Testis (tissue), 5 donors: ENCODE results near the gene CTDSPL2. TPM values are rescaled to one million over a fixed set of nuclear protein-coding genes. Genes with fewer than 3 reads are reported as not detected.

ENCODE experiments used
- DNase-seq: peaks from one replicate; pipeline ENCODE4 v3.0.0-alpha.2; 2019
- H3K27ac ChIP-seq, 2 donors: fragments of 200-600 bp; sonication (generic); one replicate each; pipeline ENCODE4 v1.5.1; 2019
- H3K27me3 ChIP-seq: fragments of 200-600 bp; sonication (generic); one replicate; pipeline ENCODE4 v1.5.1; 2019
- H3K36me3 ChIP-seq: fragments of 200-600 bp; sonication (generic); one replicate; pipeline ENCODE4 v1.5.1; 2017; ENCODE audit warnings: low read depth; ENCODE audit errors: missing control alignments
- H3K4me1 ChIP-seq: fragments of 200-600 bp; sonication (generic); one replicate; pipeline ENCODE4 v1.5.1; 2019
- H3K4me3 ChIP-seq, 2 donors: fragments of 200-600 bp; sonication (generic); one replicate each; pipeline ENCODE4 v1.5.1; 2017 to 2019
- H3K9me3 ChIP-seq: fragments of 200-600 bp; sonication (generic); one replicate; pipeline ENCODE4 v1.5.1; 2017
- CTCF ChIP-seq, 3 experiments: fragments of 450-650 bp in 2 of 3; fragments of 200-600 bp in 1 of 3; sonication (generic) in 1 of 3; IDR thresholded peaks; one replicate each; pipeline ENCODE4 v1.5.1; 2016 to 2019; ENCODE audit warnings: antibody characterized with exemption in 3 of 3, mild to moderate bottlenecking in 2 of 3, moderate library complexity in 1 of 3
- POLR2A ChIP-seq: fragments of 450-650 bp; IDR thresholded peaks from one replicate; pipeline ENCODE4 v1.6.1; 2017; ENCODE audit warnings: antibody characterized with exemption, mild to moderate bottlenecking, moderate library complexity
- whole genome bisulfite sequencing, 2 donors: methylation state at CpG; one replicate each; pipeline ENCODE4 v1.1.5; 2018; 5-methylcytosine and 5-hydroxymethylcytosine counted together
- intact Hi-C: fragments of 100-400 bp; cut with DNase I; formaldehyde crosslinking; loops from one replicate; pipeline ENCODE4 v1.15.1; 2023; ENCODE audit warnings: low total_unique reads
- long read RNA-seq, 2 donors: transcript quantifications; one replicate each; lab custom pipeline, GENCODE V29; 2026
- polyA plus RNA-seq: library from polyadenylated mRNA; stranded (reverse); fragments of 350-450 nt; fragmentation: Illumina TruSeq; extraction: RNeasy Lipid Tissue Mini Kit (QIAGEN cat#74804); gene quantifications from one replicate; pipeline ENCODE4 v1.2.3, GENCODE V29; 2014; ENCODE audit warnings: low read depth, low replicate concordance; ENCODE audit not compliant: insufficient read depth
- total RNA-seq, 2 donors: library from RNA; depleted of rRNA; stranded (reverse); fragments of >200 nt; gene quantifications; one replicate each; pipeline ENCODE4 v1.2.3, GENCODE V29; 2016

Gene CTDSPL2
- total RNA-seq, result 10 to 100 TPM; 68.9 to 71.2 TPM
- polyA plus RNA-seq, result 27.7 TPM
- long read RNA-seq, donor 1, full-length matches to known transcripts, result 5 of 29 reads
- long read RNA-seq, donor 1, partial matches to known transcripts, result 24 of 29 reads
- long read RNA-seq, donor 1, other reads (novel, unspliced or antisense), result 0 of 29 reads
- long read RNA-seq, donor 2, full-length matches to known transcripts, result 6 of 6 reads
- long read RNA-seq, donor 2, partial matches to known transcripts, result 0 of 6 reads
- long read RNA-seq, donor 2, other reads (novel, unspliced or antisense), result 0 of 6 reads

- peak; percentile 99 for DNase-seq
- TF ChIP-seq CTCF (IDR thresholded peaks at IDR 0.05) (peak in 2 of 3 experiments; percentile 15 to 34), POLR2A (no peak)
- WGBS, 2 donors, result 1% methylated on average over 37 to 53 of the region's 53 CpGs
- intact Hi-C loops, result no loop called here
- Histone ChIP-seq H3K9me3 (no peaks in the 10 kb centered on the region), H3K4me3 (peak within 1 kb of the TSS; percentile 89 to 99), H3K4me1 (peaks cover 13% of the 10 kb centered on the region), H3K36me3 (no peaks in the 10 kb centered on the region), H3K27ac (peak within 1 kb of the TSS; percentile 92 to 99), H3K27me3 (no peaks in the 10 kb centered on the region)
Measured at GRCh38 chr15:44426975-44427755, at the start of gene CTDSPL2. Gene CTDSPL2 (plus strand): TSS chr15:44427629. CDS start chr15:44459015, 31,386 bp downstream.

GRCh38 chr15:44381236-44381635 lies 46.2 kb upstream of the CTDSPL2 start:
- H3K9me3 ChIP-seq, result no peaks in the 10 kb centered on the region
- intact Hi-C loops, result no loop called here
- DNase-seq, result no peak
- no peak overlapping the region for H3K27ac ChIP-seq
- no peaks in the 10 kb centered on the region for H3K27me3 ChIP-seq
- no peak overlapping the region for H3K4me3 ChIP-seq
- TF ChIP-seq CTCF (IDR thresholded peaks at IDR 0.05), result no peak
- TF ChIP-seq POLR2A, result no peak
- no peaks in the 10 kb centered on the region for H3K4me1 ChIP-seq
- no peaks in the 10 kb centered on the region for H3K36me3 ChIP-seq

DNA sequence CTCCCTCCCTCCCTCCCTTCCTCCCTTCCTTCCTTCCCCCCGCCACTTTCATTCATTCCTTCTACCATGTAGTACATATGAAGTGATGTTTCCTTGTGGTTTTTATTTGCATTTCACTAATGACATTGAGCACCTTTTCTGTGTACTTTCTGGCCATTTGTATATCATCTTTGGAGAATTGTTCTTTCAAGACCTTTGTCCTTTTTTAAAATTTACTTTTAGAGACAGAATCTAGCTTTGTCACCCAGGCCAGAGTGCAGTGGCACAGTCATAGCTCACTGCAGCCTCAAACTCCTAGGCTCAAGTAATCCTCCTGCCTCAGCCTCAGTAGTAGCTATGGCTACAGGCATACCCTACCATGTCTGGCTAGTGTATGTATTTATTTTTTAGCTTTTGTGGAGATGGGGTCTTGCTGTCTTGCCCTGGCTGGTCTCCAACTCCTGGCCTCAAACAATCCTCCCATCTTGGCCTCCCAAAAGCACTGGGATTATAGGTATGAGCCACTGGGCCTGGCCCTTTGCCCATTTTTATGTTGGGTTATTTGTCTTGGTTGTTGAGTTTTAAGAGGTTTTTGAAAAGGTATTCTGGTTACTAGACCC lies 42.0 kb upstream of the CTDSPL2 start:
- Histone ChIP-seq H3K27ac (no peak overlapping the region), H3K9me3 (no peaks in the 10 kb centered on the region), H3K27me3 (no peaks in the 10 kb centered on the region), H3K4me1 (no peaks in the 10 kb centered on the region), H3K4me3 (no peak overlapping the region), H3K36me3 (no peaks in the 10 kb centered on the region)
- TF ChIP-seq POLR2A, result no peak
- no peak for TF ChIP-seq CTCF (IDR thresholded peaks at IDR 0.05)
- intact Hi-C loops, result no loop called here
- no peak for DNase-seq
- 88 to 91% methylated on average over 1 of the region's 1 CpG for WGBS, 2 donors

DNA sequence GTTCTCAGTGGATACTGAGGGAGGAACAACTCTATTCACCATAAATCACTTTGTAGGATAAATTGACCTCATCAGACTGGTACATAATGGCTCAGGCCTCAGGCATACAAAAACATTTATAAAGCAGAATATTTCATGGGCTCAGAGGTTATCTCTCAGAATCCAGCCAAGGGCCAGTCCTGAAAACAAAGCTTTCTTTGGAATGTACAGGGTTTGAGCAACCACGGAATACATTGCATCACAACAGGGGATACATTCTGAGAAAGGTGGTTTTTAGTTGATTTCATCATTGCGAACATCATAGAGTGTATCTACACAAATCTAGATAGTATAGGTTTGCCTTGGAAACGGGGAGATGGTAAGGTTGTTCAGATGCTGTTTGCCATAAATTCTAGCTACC lies 33.4 kb upstream of the CTDSPL2 start:
- Histone ChIP-seq H3K4me3 (no peak overlapping the region), H3K27ac (no peak overlapping the region), H3K27me3 (no peaks in the 10 kb centered on the region), H3K4me1 (no peaks in the 10 kb centered on the region), H3K36me3 (no peaks in the 10 kb centered on the region), H3K9me3 (no peaks in the 10 kb centered on the region)
- WGBS, 2 donors, result 73 to 76% methylated on average over 3 of the region's 3 CpGs
- TF ChIP-seq CTCF (IDR thresholded peaks at IDR 0.05) (no peak), POLR2A (no peak)
- no peak for DNase-seq
- intact Hi-C loops, result no loop called here
